Measurements from ENCODE around the gene SHROOM4.

The SHROOM4 gene

DNA sequence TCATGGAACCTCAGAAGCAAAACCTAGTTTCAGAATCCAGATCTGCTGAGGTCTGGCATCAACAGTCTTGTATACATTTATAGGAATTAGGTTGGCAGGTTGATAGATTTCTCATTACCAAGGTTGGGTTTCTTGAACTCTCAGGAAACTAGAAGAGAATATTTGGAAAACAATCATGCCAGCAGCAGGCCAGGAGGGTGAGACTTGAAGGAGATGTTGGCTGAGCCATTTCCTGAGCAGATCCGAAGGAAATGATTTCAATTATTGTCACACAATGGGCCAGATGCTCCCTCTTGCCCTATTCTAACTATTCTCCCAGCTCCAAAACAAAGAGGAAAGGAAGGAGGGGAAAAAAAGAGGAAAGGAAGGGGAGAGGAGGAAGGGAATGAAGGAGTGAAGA, 45.2 kb downstream of the SHROOM4 start:
- DNase-seq (ENCODE audit: low read depth) = no peak
- H3K4me3 ChIP-seq (ENCODE audit: low read length) = no peak overlapping the region
- TF ChIP-seq, protein P1, sequence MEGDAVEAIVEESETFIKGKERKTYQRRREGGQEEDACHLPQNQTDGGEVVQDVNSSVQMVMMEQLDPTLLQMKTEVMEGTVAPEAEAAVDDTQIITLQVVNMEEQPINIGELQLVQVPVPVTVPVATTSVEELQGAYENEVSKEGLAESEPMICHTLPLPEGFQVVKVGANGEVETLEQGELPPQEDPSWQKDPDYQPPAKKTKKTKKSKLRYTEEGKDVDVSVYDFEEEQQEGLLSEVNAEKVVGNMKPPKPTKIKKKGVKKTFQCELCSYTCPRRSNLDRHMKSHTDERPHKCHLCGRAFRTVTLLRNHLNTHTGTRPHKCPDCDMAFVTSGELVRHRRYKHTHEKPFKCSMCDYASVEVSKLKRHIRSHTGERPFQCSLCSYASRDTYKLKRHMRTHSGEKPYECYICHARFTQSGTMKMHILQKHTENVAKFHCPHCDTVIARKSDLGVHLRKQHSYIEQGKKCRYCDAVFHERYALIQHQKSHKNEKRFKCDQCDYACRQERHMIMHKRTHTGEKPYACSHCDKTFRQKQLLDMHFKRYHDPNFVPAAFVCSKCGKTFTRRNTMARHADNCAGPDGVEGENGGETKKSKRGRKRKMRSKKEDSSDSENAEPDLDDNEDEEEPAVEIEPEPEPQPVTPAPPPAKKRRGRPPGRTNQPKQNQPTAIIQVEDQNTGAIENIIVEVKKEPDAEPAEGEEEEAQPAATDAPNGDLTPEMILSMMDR (conservative IDR thresholded peaks at IDR 0.05; ENCODE audit: low read length) = no peak

GRCh38 chrX:50765986-50766385, 48.0 kb downstream of the SHROOM4 start:
- DNase-seq (ENCODE audit: low read depth) = no peak
- TF ChIP-seq, protein P1 (conservative IDR thresholded peaks at IDR 0.05; ENCODE audit: low read length) = no peak
- H3K4me3 ChIP-seq (ENCODE audit: low read length) = no peak overlapping the region

- TF ChIP-seq, protein P1 (conservative IDR thresholded peaks at IDR 0.05; ENCODE audit: low read length) = no peak
- DNase-seq (ENCODE audit: low read depth) = no peak
Measured at GRCh38 chrX:50762578-50762977, 51.4 kb downstream of the SHROOM4 start.

DNA sequence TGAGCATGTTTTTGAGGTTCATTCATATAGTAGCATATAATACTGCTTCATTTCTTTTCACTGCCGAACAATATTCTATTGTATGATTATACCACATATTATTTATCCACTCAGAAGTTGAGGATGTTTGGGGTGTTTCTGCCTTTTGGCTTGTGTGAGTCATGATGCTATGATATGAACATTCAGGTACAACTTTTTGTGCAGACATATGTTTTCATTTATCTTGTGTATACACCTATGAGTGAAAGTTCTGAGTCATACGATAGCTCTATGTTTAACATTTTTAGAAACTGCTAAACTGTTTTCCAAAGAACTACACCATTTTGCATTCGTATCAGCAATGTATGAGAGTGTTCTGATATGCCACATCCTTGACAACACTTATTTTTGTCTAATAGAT, 57.7 kb downstream of the SHROOM4 start:
- DNase-seq (ENCODE audit: low read depth) = no peak
- TF ChIP-seq, protein P1 (conservative IDR thresholded peaks at IDR 0.05; ENCODE audit: low read length) = no peak
- no peak overlapping the region for H3K4me3 ChIP-seq (ENCODE audit: low read length)

More at GRCh38 chrX:50762578-50762977, 51.4 kb downstream of the SHROOM4 start:
- H3K4me3 ChIP-seq (ENCODE audit: low read length) = no peak overlapping the region

- DNase-seq (ENCODE audit: low read depth) = no peak
- TF ChIP-seq, protein P1 (conservative IDR thresholded peaks at IDR 0.05; ENCODE audit: low read length) = no peak
- no peak overlapping the region for H3K4me3 ChIP-seq (ENCODE audit: low read length)
Measured at GRCh38 chrX:50751091-50751490, 62.9 kb downstream of the SHROOM4 start.

- TF ChIP-seq, protein P1 (conservative IDR thresholded peaks at IDR 0.05; ENCODE audit: low read length) = peak; percentile 75
- DNase-seq (ENCODE audit: low read depth) = peak; percentile 93
Measured at GRCh38 chrX:50747471-50747900, 66.5 kb downstream of the SHROOM4 start.

DNA sequence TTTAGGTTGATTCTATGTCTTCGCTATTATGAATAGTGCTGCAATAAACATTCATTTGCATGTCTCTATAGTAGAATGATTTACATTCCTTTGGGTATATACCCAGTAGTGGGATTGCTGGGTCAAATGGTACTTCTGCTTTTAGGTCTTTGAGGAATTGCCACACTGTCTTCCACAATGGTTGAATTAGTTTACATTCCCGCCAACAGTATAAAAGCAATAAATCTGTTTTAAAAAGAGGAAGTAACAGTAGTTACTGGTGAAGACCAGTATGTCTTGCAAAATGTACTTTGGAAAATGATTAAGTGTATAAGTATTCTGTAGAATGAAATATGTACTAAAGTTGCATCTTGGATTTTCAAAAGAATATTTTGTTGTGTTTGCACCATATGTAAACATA, 77.3 kb downstream of the SHROOM4 start:
- TF ChIP-seq, protein P1 (conservative IDR thresholded peaks at IDR 0.05; ENCODE audit: low read length) = no peak
- no peak for DNase-seq (ENCODE audit: low read depth)
- no peak overlapping the region for H3K4me3 ChIP-seq (ENCODE audit: low read length)

More at GRCh38 chrX:50747471-50747900, 66.5 kb downstream of the SHROOM4 start:
- H3K4me3 ChIP-seq (ENCODE audit: low read length) = no peak overlapping the region
